Ovary (tissue), 3 donors: ENCODE measurements around the gene SORL1.

ENCODE experiments used
- CTCF ChIP-seq, 3 donors: fragments of 450-650 bp in 2 of 3; fragments of 200-600 bp in 1 of 3; IDR thresholded peaks; one replicate each; pipeline versions ENCODE4 v1.5.1 to v1.8.0; 2016 to 2022; ENCODE audit warnings: antibody characterized with exemption in 3 of 3, mild to moderate bottlenecking in 1 of 3
- EP300 ChIP-seq: sonication (generic); formaldehyde crosslinking; IDR thresholded peaks from one replicate; pipeline ENCODE4 v1.6.1; 2017; ENCODE audit warnings: antibody characterized with exemption
- POLR2A ChIP-seq: fragments of 450-650 bp; IDR thresholded peaks from one replicate; pipeline ENCODE4 v1.6.1; 2017; ENCODE audit warnings: antibody characterized with exemption, mild to moderate bottlenecking, moderate library complexity
- donor health status: DM: no; HTN: no; CAD: no.

- TF ChIP-seq POLR2A, result no peak
- no peak for TF ChIP-seq CTCF (IDR thresholded peaks at IDR 0.05)
- no peak for TF ChIP-seq EP300
Measured at GRCh38 chr11:121561240-121561639, 109.1 kb downstream of the SORL1 start.
